Gastrocnemius medialis (tissue), 4 donors: ENCODE results near the gene NBPF12.
"Not testable (repeated sequence)": the region's sequence is repeated elsewhere in the genome, so short reads cannot be mapped to it uniquely, and the experiment has no call there.

Source experiments
- CTCF ChIP-seq, 5 experiments: fragments of 450-650 bp in 3 of 5; fragments of 200-600 bp in 2 of 5; sonication (generic) in 2 of 5; IDR thresholded peaks in 4 of 5; conservative IDR thresholded peaks in 1 of 5; 1 replicate in 4 of 5; 2 replicates in 1 of 5; pipeline ENCODE4 v1.5.1; 2016 to 2019; ENCODE audit warnings: antibody characterized with exemption in 5 of 5, mild to moderate bottlenecking in 3 of 5, moderate library complexity in 3 of 5
- POLR2A ChIP-seq, 2 donors: fragments of 450-650 bp; IDR thresholded peaks; one replicate each; pipeline ENCODE4 v1.6.1; 2017; ENCODE audit warnings: antibody characterized with exemption in 2 of 2, mild to moderate bottlenecking in 2 of 2, moderate library complexity in 2 of 2

GRCh38 chr1:146930225-146930624 lies 7.9 kb upstream of the NBPF12 start:
- TF ChIP-seq CTCF (IDR thresholded peaks at IDR 0.05 in 4 of 5, conservative IDR thresholded peaks at IDR 0.05 in 1 of 5); POLR2A (IDR thresholded peaks at IDR 0.05): not testable (repeated sequence)
